Skeletal muscle satellite cell (primary cell): ENCODE measurements around the gene CORO7. TPM values are rescaled to one million over a fixed set of nuclear protein-coding genes. Genes with fewer than 3 reads are reported as not detected.

Experiments used
- H3K27me3 ChIP-seq: 2 replicates; pipeline ENCODE4 v1.7.0; 2013; ENCODE audit warnings: low read length; ENCODE audit not compliant: control insufficient read depth, insufficient read depth
- H3K36me3 ChIP-seq: 2 replicates; pipeline ENCODE4 v1.7.0; 2013; ENCODE audit warnings: mild to moderate bottlenecking, control low read depth, low read length; ENCODE audit not compliant: insufficient read depth
- H3K4me1 ChIP-seq: 2 replicates; pipeline ENCODE4 v1.7.0; 2013; ENCODE audit warnings: low read length; ENCODE audit not compliant: control insufficient read depth, insufficient read depth
- H3K4me2 ChIP-seq: 2 replicates; pipeline ENCODE4 v1.7.0; 2013; ENCODE audit warnings: mild to moderate bottlenecking, low read length
- H3K4me3 ChIP-seq: 2 replicates; pipeline ENCODE4 v1.7.0; 2013; ENCODE audit warnings: low read length
- H3K9ac ChIP-seq: 2 replicates; pipeline ENCODE4 v1.7.0; 2013; ENCODE audit warnings: mild to moderate bottlenecking, low read depth, low read length, moderate library complexity
- H3K9me3 ChIP-seq: replicated peaks from 2 replicates; pipeline ENCODE4 v1.7.0; 2013; ENCODE audit warnings: mild to moderate bottlenecking, control low read depth, low read length
- total RNA-seq: library from RNA; depleted of rRNA; stranded (reverse); fragments of >200 nt; gene quantifications from 2 replicates; pipeline ENCODE4 v1.2.3, GENCODE V29; 2012; rRNA removed

Gene CORO7
- total RNA-seq = 11.9 and 16.6 TPM in 2 replicates

- peak within 1 kb of the TSS; percentile 88 for H3K4me3 ChIP-seq
- peaks cover 13% of the 10 kb centered on the region for H3K36me3 ChIP-seq
- peaks cover 25% of the 10 kb centered on the region for H3K4me1 ChIP-seq
Observed at GRCh38 chr16:4416200-4417032, at the start of gene CORO7. Gene CORO7, minus strand, starts transcription at chr16:4416596. Its CDS starts 78 bp downstream, at chr16:4416518.

GRCh38 chr16:4463522-4464163 is 47.2 kb upstream of the CORO7 start:
- peaks cover 21% of the 10 kb centered on the region for H3K36me3 ChIP-seq
- no peaks in the 10 kb centered on the region for H3K9me3 ChIP-seq
- H3K4me1 ChIP-seq = peaks cover 21% of the 10 kb centered on the region
- no peak overlapping the region for H3K4me3 ChIP-seq
- H3K4me2 ChIP-seq = no peak overlapping the region
- no peaks in the 10 kb centered on the region for H3K27me3 ChIP-seq
- peak overlapping the region; percentile 18 for H3K9ac ChIP-seq

More at GRCh38 chr16:4416200-4417032, at the start of gene CORO7:
- H3K4me2 ChIP-seq = peak within 1 kb of the TSS; percentile 100
- H3K9ac ChIP-seq = peak within 1 kb of the TSS; percentile 91
- H3K9me3 ChIP-seq = no peaks in the 10 kb centered on the region
- H3K27me3 ChIP-seq = no peaks in the 10 kb centered on the region

GRCh38 chr16:4461250-4462085 is 45.1 kb upstream of the CORO7 start:
- H3K4me1 ChIP-seq = peaks cover 21% of the 10 kb centered on the region
- peaks cover 26% of the 10 kb centered on the region for H3K36me3 ChIP-seq
- no peak overlapping the region for H3K4me3 ChIP-seq
- H3K9me3 ChIP-seq = no peaks in the 10 kb centered on the region
- no peaks in the 10 kb centered on the region for H3K27me3 ChIP-seq
- H3K9ac ChIP-seq = no peak overlapping the region
- no peak overlapping the region for H3K4me2 ChIP-seq

GRCh38 chr16:4460936-4461249 is 44.5 kb upstream of the CORO7 start:
- H3K4me2 ChIP-seq = no peak overlapping the region
- H3K9me3 ChIP-seq = no peaks in the 10 kb centered on the region
- peaks cover 21% of the 10 kb centered on the region for H3K4me1 ChIP-seq
- H3K4me3 ChIP-seq = no peak overlapping the region
- no peak overlapping the region for H3K9ac ChIP-seq
- H3K27me3 ChIP-seq = no peaks in the 10 kb centered on the region
- peaks cover 27% of the 10 kb centered on the region for H3K36me3 ChIP-seq

GRCh38 chr16:4455951-4456350 is 39.6 kb upstream of the CORO7 start:
- no peaks in the 10 kb centered on the region for H3K9me3 ChIP-seq
- peaks cover 11% of the 10 kb centered on the region for H3K4me1 ChIP-seq
- H3K36me3 ChIP-seq = peaks cover 55% of the 10 kb centered on the region
- no peak overlapping the region for H3K4me3 ChIP-seq
- no peak overlapping the region for H3K9ac ChIP-seq
- no peaks in the 10 kb centered on the region for H3K27me3 ChIP-seq
- no peak overlapping the region for H3K4me2 ChIP-seq

GRCh38 chr16:4455081-4455480 is 38.7 kb upstream of the CORO7 start:
- no peaks in the 10 kb centered on the region for H3K27me3 ChIP-seq
- H3K9me3 ChIP-seq = no peaks in the 10 kb centered on the region
- H3K4me2 ChIP-seq = no peak overlapping the region
- H3K4me3 ChIP-seq = no peak overlapping the region
- peaks cover 61% of the 10 kb centered on the region for H3K36me3 ChIP-seq
- H3K4me1 ChIP-seq = peaks cover 11% of the 10 kb centered on the region
- H3K9ac ChIP-seq = no peak overlapping the region

- no peak overlapping the region for H3K9ac ChIP-seq
- H3K36me3 ChIP-seq = peaks cover 64% of the 10 kb centered on the region
- H3K4me3 ChIP-seq = no peak overlapping the region
Observed at GRCh38 chr16:4454623-4455022, 38.2 kb upstream of the CORO7 start.

GRCh38 chr16:4452674-4453073 is 36.3 kb upstream of the CORO7 start:
- Histone ChIP-seq H3K9me3 (no peaks in the 10 kb centered on the region), H3K36me3 (peaks cover 77% of the 10 kb centered on the region), H3K27me3 (no peaks in the 10 kb centered on the region), H3K4me3 (no peak overlapping the region), H3K9ac (no peak overlapping the region), H3K4me1 (no peaks in the 10 kb centered on the region), H3K4me2 (no peak overlapping the region)

More at GRCh38 chr16:4454623-4455022, 38.2 kb upstream of the CORO7 start:
- peaks cover 10% of the 10 kb centered on the region for H3K4me1 ChIP-seq
- H3K9me3 ChIP-seq = no peaks in the 10 kb centered on the region
- no peak overlapping the region for H3K4me2 ChIP-seq
- H3K27me3 ChIP-seq = no peaks in the 10 kb centered on the region

- Histone ChIP-seq H3K4me1 (no peaks in the 10 kb centered on the region), H3K9ac (no peak overlapping the region), H3K27me3 (no peaks in the 10 kb centered on the region), H3K9me3 (no peaks in the 10 kb centered on the region), H3K4me3 (no peak overlapping the region), H3K36me3 (peaks cover 77% of the 10 kb centered on the region), H3K4me2 (no peak overlapping the region)
Observed at GRCh38 chr16:4450931-4451519, 34.6 kb upstream of the CORO7 start.

- Histone ChIP-seq H3K9ac (no peak overlapping the region), H3K4me1 (no peaks in the 10 kb centered on the region), H3K4me2 (no peak overlapping the region), H3K36me3 (peaks cover 73% of the 10 kb centered on the region), H3K27me3 (no peaks in the 10 kb centered on the region), H3K4me3 (no peak overlapping the region), H3K9me3 (no peaks in the 10 kb centered on the region)
Observed at GRCh38 chr16:4450430-4450829, 34.0 kb upstream of the CORO7 start.

- Histone ChIP-seq H3K9ac (no peak overlapping the region), H3K4me2 (no peak overlapping the region), H3K36me3 (peaks cover 77% of the 10 kb centered on the region), H3K4me1 (no peaks in the 10 kb centered on the region), H3K27me3 (no peaks in the 10 kb centered on the region), H3K4me3 (no peak overlapping the region), H3K9me3 (no peaks in the 10 kb centered on the region)
Observed at GRCh38 chr16:4443986-4444385, 27.6 kb upstream of the CORO7 start.
